Left lung (tissue), 10 donors: ENCODE measurements around the gene CD96. TPM values are rescaled to one million over a fixed set of nuclear protein-coding genes. Genes with fewer than 3 reads are reported as not detected.
A peak's percentile ranks its signal among the peaks of the same experiment; 100 is the strongest.

Experiments
- ATAC-seq: fragments of 200-7000 bp; cut with Tn5 transposase; one replicate; pipeline ENCODE4 v1.9.1; 2020; ENCODE audit warnings: moderate library complexity
- DNase-seq, 4 donors: peaks; one replicate each; pipeline ENCODE4 v3.0.0-alpha.2; 2013 to 2020
- H3K27ac ChIP-seq, 2 donors: fragments of 200-600 bp; sonication (generic) in 1 of 2; one replicate each; pipeline versions ENCODE4 v1.5.0 to v1.8.0; 2020 to 2021
- H3K27me3 ChIP-seq, 2 donors: fragments of 200-600 bp; sonication (generic) in 1 of 2; one replicate each; pipeline versions ENCODE4 v1.5.0 to v1.8.0; 2020 to 2021
- H3K36me3 ChIP-seq, 2 donors: fragments of 200-600 bp; sonication (generic) in 1 of 2; one replicate each; pipeline versions ENCODE4 v1.5.0 to v1.8.0; 2020 to 2021
- H3K4me1 ChIP-seq, 2 donors: fragments of 200-600 bp; one replicate each; pipeline ENCODE4 v1.8.0; 2021
- H3K4me3 ChIP-seq, 2 donors: fragments of 200-600 bp; sonication (generic) in 1 of 2; one replicate each; pipeline versions ENCODE4 v1.5.0 to v1.8.0; 2020 to 2021; ENCODE audit warnings: mild to moderate bottlenecking in 1 of 2
- H3K9me3 ChIP-seq, 2 donors: fragments of 200-600 bp; sonication (generic) in 1 of 2; one replicate each; pipeline versions ENCODE4 v1.5.0 to v1.8.0; 2020 to 2021
- CTCF ChIP-seq, 2 donors: fragments of 200-600 bp; sonication (generic) in 1 of 2; IDR thresholded peaks; one replicate each; pipeline versions ENCODE4 v1.5.0 to v1.8.0; 2021; ENCODE audit warnings: antibody characterized with exemption in 2 of 2
- intact Hi-C, 2 donors: fragments of 100-400 bp; cut with DNase I; formaldehyde crosslinking; loops; one replicate each; pipeline versions ENCODE4 v1.11.2 to v1.14.2; 2022
- polyA plus RNA-seq, 6 donors: library from polyadenylated mRNA; unstranded; fragments of 120-200 nt; gene quantifications; one replicate each; pipeline ENCODE4 v1.2.1, GENCODE V29; 2013; ENCODE audit not compliant: insufficient read length in 6 of 6
- total RNA-seq, 2 donors: library from RNA; stranded (reverse); fragmentation: NEBNext Ultra II Directional; extraction: Animal tissue kit (Norgen Biotek cat#: 25700); gene quantifications; one replicate each; pipeline ENCODE4 v1.2.1, GENCODE V29; 2021
- donor health status: DM: no; HTN: yes; CAD: no.
- donor health status: DM: no; HTN: no; CAD: no.

CD96 gene
- total and polyA plus RNA-seq, 8 donors = 0.53 to 5.3 (median 1.0) TPM

- ATAC-seq (no peak), DNase-seq (no peak)
- Histone ChIP-seq H3K4me1 (no peaks in the 10 kb centered on the region), H3K9me3 (no peaks in the 10 kb centered on the region), H3K27ac (no peak overlapping the region), H3K4me3 (no peak overlapping the region), H3K36me3 (no peaks in the 10 kb centered on the region), H3K27me3 (no peaks in the 10 kb centered on the region)
- intact Hi-C loops = no loop called here
- TF ChIP-seq CTCF (IDR thresholded peaks at IDR 0.05) = no peak
These were observed 24.8 kb downstream of the CD96 start for GRCh38 chr3:111566844-111567243.

GRCh38 chr3:111568355-111568754, 26.4 kb downstream of the CD96 start:
- Histone ChIP-seq H3K9me3 (no peaks in the 10 kb centered on the region), H3K27ac (no peak overlapping the region), H3K4me3 (no peak overlapping the region), H3K36me3 (no peaks in the 10 kb centered on the region), H3K4me1 (no peaks in the 10 kb centered on the region), H3K27me3 (no peaks in the 10 kb centered on the region)
- no peak for TF ChIP-seq CTCF (IDR thresholded peaks at IDR 0.05)
- ATAC-seq (no peak), DNase-seq (no peak)
- intact Hi-C loops = no loop called here

- intact Hi-C loops = no loop called here
- no peaks in the 10 kb centered on the region for H3K36me3 ChIP-seq
These were observed 26.9 kb downstream of the CD96 start for GRCh38 chr3:111568911-111569310.

GRCh38 chr3:111570404-111571030, 28.5 kb downstream of the CD96 start:
- intact Hi-C loops = no loop called here
- no peak for TF ChIP-seq CTCF (IDR thresholded peaks at IDR 0.05)
- Histone ChIP-seq H3K4me1 (no peaks in the 10 kb centered on the region), H3K9me3 (no peaks in the 10 kb centered on the region), H3K36me3 (no peaks in the 10 kb centered on the region), H3K27me3 (no peaks in the 10 kb centered on the region), H3K27ac (no peak overlapping the region), H3K4me3 (no peak overlapping the region)
- no peak for ATAC-seq
- DNase-seq = peak in 1 of 4 donors; percentile 36

More at GRCh38 chr3:111568911-111569310, 26.9 kb downstream of the CD96 start:
- H3K4me1 ChIP-seq = no peaks in the 10 kb centered on the region
- no peaks in the 10 kb centered on the region for H3K27me3 ChIP-seq
- DNase-seq (no peak), ATAC-seq (no peak)
- TF ChIP-seq CTCF (IDR thresholded peaks at IDR 0.05) = no peak
- no peak overlapping the region for H3K27ac ChIP-seq
- no peaks in the 10 kb centered on the region for H3K9me3 ChIP-seq
- no peak overlapping the region for H3K4me3 ChIP-seq

GRCh38 chr3:111571282-111571681, 29.3 kb downstream of the CD96 start:
- intact Hi-C loops = no loop called here
- ATAC-seq (no peak), DNase-seq (no peak)

More at GRCh38 chr3:111571282-111571681, 29.3 kb downstream of the CD96 start:
- H3K27ac ChIP-seq = no peak overlapping the region
- TF ChIP-seq CTCF (IDR thresholded peaks at IDR 0.05) = no peak
- H3K4me1 ChIP-seq = no peaks in the 10 kb centered on the region
- no peaks in the 10 kb centered on the region for H3K9me3 ChIP-seq
- H3K4me3 ChIP-seq = no peak overlapping the region
- H3K27me3 ChIP-seq = no peaks in the 10 kb centered on the region
- H3K36me3 ChIP-seq = no peaks in the 10 kb centered on the region
